ENCODE measurements around the gene GPR108. TPM values are rescaled to one million over a fixed set of nuclear protein-coding genes. Genes with fewer than 3 reads are reported as not detected.
A peak's percentile ranks its signal among the peaks of the same experiment; 100 is the strongest.
"Not testable (repeated sequence)": the region's sequence is repeated elsewhere in the genome, so short reads cannot be mapped to it uniquely, and the experiment has no call there.

The GPR108 gene
- polyA plus RNA-seq, 3 donors, result 90.9 to 147 (median 129) TPM

DNA sequence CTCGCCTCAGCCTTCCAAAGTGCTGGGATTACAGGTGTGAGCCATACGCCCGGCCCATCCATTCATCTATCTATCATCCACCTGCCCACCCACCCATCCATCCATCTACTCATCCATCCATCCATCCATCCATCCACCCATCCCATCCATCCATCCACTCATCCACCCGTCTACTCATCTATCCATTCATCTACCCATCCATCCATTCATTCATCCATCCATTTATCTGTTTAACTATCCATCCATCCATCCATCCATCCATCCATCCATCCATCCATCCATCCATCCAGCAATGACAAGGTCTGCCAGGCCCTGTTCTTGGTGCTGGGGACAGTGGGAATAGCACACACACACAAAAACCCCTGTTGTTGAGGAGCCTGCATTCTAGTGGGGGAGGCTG is 39.6 kb upstream of the GPR108 start:
- H3K4me2 ChIP-seq (replicated peaks; ENCODE audit: extremely low read depth, low read length, poor library complexity, severe bottlenecking), result no peak overlapping the region
- H3K27ac ChIP-seq (ENCODE audit: low read depth in 1 of 2, low read length in 2 of 2), result peak overlapping the region in 1 of 2 donors; percentile 62
- H3K27me3 ChIP-seq (ENCODE audit: control insufficient read depth in 2 of 2, insufficient read depth in 2 of 2, low read length in 2 of 2), result no peaks in the 10 kb centered on the region
- no peak for TF ChIP-seq CTCF (IDR thresholded peaks at IDR 0.05)
- H3K4me3 Mint-ChIP-seq, result no peak overlapping the region
- peaks cover 62% of the 10 kb centered on the region for H3K4me1 Mint-ChIP-seq
- no peak overlapping the region for H2AFZ ChIP-seq (ENCODE audit: insufficient read depth, low read depth, low read length, poor library complexity, severe bottlenecking)
- intact Hi-C loops (cut with micrococcal nuclease), result no loop called here
- no peak overlapping the region for H3K9ac ChIP-seq (ENCODE audit: insufficient read depth, low read length, poor library complexity, severe bottlenecking)
- H3K27me3 Mint-ChIP-seq (ENCODE audit: low read depth in 3 of 3), result peaks cover 0 to 2% (median 1%) of the 10 kb centered on the region in 3 donors
- peaks cover 90% of the 10 kb centered on the region for H4K20me1 ChIP-seq (ENCODE audit: insufficient read depth, low read length)
- peaks cover 16 to 63% of the 10 kb centered on the region in 2 donors for H3K36me3 ChIP-seq (replicated peaks in 1 of 2; ENCODE audit: control insufficient read depth in 1 of 2, insufficient read depth in 2 of 2, low read length in 2 of 2)
- H3K36me3 Mint-ChIP-seq, result peaks cover 40 to 55% of the 10 kb centered on the region in 2 donors
- H3K27ac Mint-ChIP-seq, result peak overlapping the region in 2 of 7 donors; percentile 3 to 33
- H3K9me3 ChIP-seq (replicated peaks in 1 of 2; ENCODE audit: control insufficient read depth in 1 of 2, insufficient read depth in 1 of 2, low read length in 2 of 2), result no peaks in the 10 kb centered on the region
- 96% methylated on average over 2 of the region's 4 CpGs for WGBS (ENCODE audit: insufficient coverage)
- H3K4me1 ChIP-seq (ENCODE audit: control insufficient read depth in 1 of 2, insufficient read depth in 2 of 2, low read length in 2 of 2), result peaks cover 32 to 45% of the 10 kb centered on the region in 2 donors
- no peak for DNase-seq
- H3K79me2 ChIP-seq (ENCODE audit: insufficient read depth, low read length), result peaks cover 97% of the 10 kb centered on the region
- peaks cover 0 to 6% (median 2%) of the 10 kb centered on the region in 7 donors for H3K9me3 Mint-ChIP-seq
- H3K4me3 ChIP-seq (replicated peaks in 1 of 3; ENCODE audit: low read depth in 2 of 3, low read length in 3 of 3), result no peak overlapping the region

- intact Hi-C loops (cut with micrococcal nuclease); H3K9me3 ChIP-seq (replicated peaks in 1 of 2; ENCODE audit: control insufficient read depth in 1 of 2, insufficient read depth in 1 of 2, low read length in 2 of 2); H3K4me3 ChIP-seq (replicated peaks in 1 of 3; ENCODE audit: low read depth in 2 of 3, low read length in 3 of 3); DNase-seq; H2AFZ ChIP-seq (ENCODE audit: insufficient read depth, low read depth, low read length, poor library complexity, severe bottlenecking); H3K4me2 ChIP-seq (replicated peaks; ENCODE audit: extremely low read depth, low read length, poor library complexity, severe bottlenecking); H3K27ac ChIP-seq (ENCODE audit: low read depth in 1 of 2, low read length in 2 of 2); H3K27me3 Mint-ChIP-seq (ENCODE audit: low read depth in 3 of 3); H3K9ac ChIP-seq (ENCODE audit: insufficient read depth, low read length, poor library complexity, severe bottlenecking); H3K9me3 Mint-ChIP-seq; H3K27me3 ChIP-seq (ENCODE audit: control insufficient read depth in 2 of 2, insufficient read depth in 2 of 2, low read length in 2 of 2): not testable (repeated sequence)
- Histone ChIP-seq H3K4me1 (ENCODE audit: control insufficient read depth in 1 of 2, insufficient read depth in 2 of 2, low read length in 2 of 2) (peaks cover 33 to 54% of the 10 kb centered on the region in 2 donors), H3K79me2 (ENCODE audit: insufficient read depth, low read length) (peaks cover 90% of the 10 kb centered on the region), H4K20me1 (ENCODE audit: insufficient read depth, low read length) (peaks cover 81% of the 10 kb centered on the region), H3K36me3 (replicated peaks in 1 of 2; ENCODE audit: control insufficient read depth in 1 of 2, insufficient read depth in 2 of 2, low read length in 2 of 2) (peaks cover 13 to 54% of the 10 kb centered on the region in 2 donors)
- Mint-ChIP-seq H3K36me3 (peaks cover 32 to 46% of the 10 kb centered on the region in 2 donors), H3K4me1 (peaks cover 63% of the 10 kb centered on the region), H3K4me3 (peak overlapping the region in 1 of 2 donors; percentile 22), H3K27ac (peak overlapping the region in 5 of 7 donors; percentile 19 to 94 (median 90))
Measured at GRCh38 chr19:6776045-6776444, 38.7 kb upstream of the GPR108 start.

Measured in CD14-positive monocyte (primary cell).